ENCODE results near the gene CGB8. TPM values are rescaled to one million over a fixed set of nuclear protein-coding genes. Genes with fewer than 3 reads are reported as not detected.

CGB8 gene
- total and polyA plus RNA-seq, 10 of the 15 experiments (the other 5 are each of a cell fraction or from before 2014, with no cell fraction given), result not detected

GRCh38 chr19:49091391-49092038 is 42.6 kb upstream of the CGB8 start:
- WGBS (ENCODE audit: insufficient coverage, insufficient replicate concordance, low lambda C conversion rate, missing lambda C conversion rate), result 80% methylated on average over 17 of the region's 17 CpGs

More at GRCh38 chr19:49091391-49092038, 42.6 kb upstream of the CGB8 start:
- peaks cover 32% of the 10 kb centered on the region for H3K79me2 ChIP-seq (ENCODE audit: control insufficient read depth, insufficient read depth, low read length)
- no peak overlapping the region for H3K4me2 ChIP-seq (ENCODE audit: control insufficient read depth, insufficient read depth)
- BruUV-seq (replicated peaks), result no TSS peak
- ChIA-PET CTCF (no interaction called here), POLR2A (no interaction called here), RAD21 (ENCODE audit: unreplicated experiment) (no interaction called here), SMC1A (ENCODE audit: uncharacterized antibody, unreplicated experiment) (no interaction called here)
- no peaks in the 10 kb centered on the region for H3K9me3 ChIP-seq (replicated peaks; ENCODE audit: control insufficient read depth, insufficient read depth, low read length)
- FAIRE-seq (no peak), ATAC-seq (no peak), DNase-seq (ENCODE audit: low read depth, low spot score) (no peak)
- H3K4me3 ChIP-seq, result no peak overlapping the region
- peaks cover 24 to 46% of the 10 kb centered on the region in 2 experiments for H3K36me3 ChIP-seq (ENCODE audit: control insufficient read depth in 2 of 2, insufficient read depth in 2 of 2, low read length in 1 of 2)
- no peak overlapping the region for H2AFZ ChIP-seq (ENCODE audit: control insufficient read depth, low read depth, low read length)
- in situ Hi-C loops (cut with MboI) (no loop called here), intact Hi-C loops (cut with micrococcal nuclease; ENCODE audit: unreplicated experiment) (no loop called here)
- H3K27ac ChIP-seq (ENCODE audit: control insufficient read depth, insufficient read depth), result no peak overlapping the region
- H3K4me1 ChIP-seq (ENCODE audit: control insufficient read depth, insufficient read depth, low read length), result peaks cover 2% of the 10 kb centered on the region
- H3K9ac ChIP-seq (ENCODE audit: control insufficient read depth, insufficient read depth, low read length), result no peak overlapping the region
- 0 out of 2 replicates have a peak, but pooled peaks cover 6% of the 10 kb centered on the region for H4K20me1 ChIP-seq (ENCODE audit: control insufficient read depth, insufficient read depth)
- TF ChIP-seq ZBTB40 (IDR thresholded peaks at IDR 0.05; ENCODE audit: borderline replicate concordance) (no peak), RUNX3 (IDR thresholded peaks at IDR 0.05; ENCODE audit: low read length) (0 out of 2 replicates have a peak, but pooled peaks have one; percentile 14), CHD2 (IDR thresholded peaks at IDR 0.05; ENCODE audit: borderline replicate concordance, low read depth, low read length) (no peak), ATF3 (IDR thresholded peaks at IDR 0.05; ENCODE audit: borderline replicate concordance, extremely low read depth, low read depth, low read length) (no peak), WRNIP1 (IDR thresholded peaks at IDR 0.05; ENCODE audit: borderline replicate concordance, low read depth, low read length) (no peak), STAT1 (conservative IDR thresholded peaks at IDR 0.05) (no peak), CEBPB (IDR thresholded peaks at IDR 0.05; ENCODE audit: borderline replicate concordance in 1 of 2, low read depth in 2 of 2, low read length in 2 of 2) (no peak), NFXL1 (IDR thresholded peaks at IDR 0.05; ENCODE audit: borderline replicate concordance) (no peak), SRF (IDR thresholded peaks at IDR 0.05; ENCODE audit: low read depth in 2 of 2, low read length in 2 of 2) (no peak)
- no peaks in the 10 kb centered on the region for H3K27me3 ChIP-seq (replicated peaks in 1 of 2; ENCODE audit: control insufficient read depth in 2 of 2, insufficient read depth in 2 of 2, low read length in 1 of 2)

All from GM12878 (cell line).